SK-N-SH treated with all-trans-retinoic acid at 6 μM for 48 hours (cell line): Measurements from ENCODE around the gene EPHA4.

ENCODE experiments used
- ARNTL ChIP-seq: fragments of 450-650 bp; formaldehyde crosslinking; IDR thresholded peaks from 2 replicates; pipeline ENCODE4 v1.5.0; 2020; ENCODE audit warnings: low read depth, mild to moderate bottlenecking, moderate library complexity, borderline replicate concordance
- GLIS3 ChIP-seq: fragments of 250-450 bp; sonication (Bioruptor Pico); IDR thresholded peaks from 2 replicates; pipeline ENCODE4 v1.5.0; 2020; ENCODE audit warnings: mild to moderate bottlenecking, moderate library complexity
- ISL1 ChIP-seq: fragments of 250-450 bp; sonication (Bioruptor Pico); IDR thresholded peaks from 2 replicates; pipeline ENCODE4 v2.1.2; 2022; ENCODE audit warnings: mild to moderate bottlenecking, moderate library complexity
- TCF4 ChIP-seq: fragments of 250-450 bp; sonication (Bioruptor Pico); IDR thresholded peaks from 2 replicates; pipeline ENCODE4 v1.8.0; 2021; ENCODE audit warnings: mild to moderate bottlenecking, moderate library complexity, borderline replicate concordance

GRCh38 chr2:221596192-221596591 lies 24.1 kb upstream of the EPHA4 start:
- TF ChIP-seq ARNTL (CRISPR knock-in tag), result no peak
- no peak for TF ChIP-seq ISL1 (CRISPR knock-in tag)
- no peak for TF ChIP-seq TCF4 (CRISPR knock-in tag)
- TF ChIP-seq GLIS3 (CRISPR knock-in tag), result no peak
